Sigmoid colon (tissue), 4 donors: Measurements from ENCODE around the gene MAP3K3.

Experiments
- CTCF ChIP-seq, 4 experiments: fragments of 450-650 bp in 3 of 4; fragments of 200-600 bp in 1 of 4; IDR thresholded peaks; one replicate each; pipeline ENCODE4 v1.5.1; 2016 to 2019; ENCODE audit warnings: antibody characterized with exemption in 4 of 4, mild to moderate bottlenecking in 3 of 4, moderate library complexity in 2 of 4
- POLR2AphosphoS5 ChIP-seq, 4 donors: sonication (generic); formaldehyde crosslinking; IDR thresholded peaks; one replicate each; pipeline ENCODE4 v1.6.1; 2017; ENCODE audit warnings: antibody characterized with exemption in 4 of 4

- no peak for TF ChIP-seq CTCF (IDR thresholded peaks at IDR 0.05)
- no peak for TF ChIP-seq POLR2AphosphoS5 (IDR thresholded peaks at IDR 0.05)
These were observed 86.9 kb downstream of the MAP3K3 start for GRCh38 chr17:63709110-63709509.
